HTR-8/SVneo (cell line): Measurements from ENCODE around the gene NEO1.

Source experiments
- DNase-seq: peaks from one replicate; pipeline ENCODE4 v3.0.0; 2011; ENCODE audit warnings: low spot score, mixed read lengths; ENCODE audit not compliant: insufficient read length
- FAIRE-seq: peaks from 2 replicates; lab custom pipeline; 2011; peaks lifted over from hg19 to GRCh38; lab: Jason Lieb, UNC

NEO1 gene

GRCh38 chr15:73244333-73244732 is 192.1 kb downstream of the NEO1 start:
- peak; percentile 24 for DNase-seq
- peak; percentile 59 for FAIRE-seq

- DNase-seq (no peak), FAIRE-seq (no peak)
These were observed 194.2 kb downstream of the NEO1 start for GRCh38 chr15:73246439-73246838.

- DNase-seq (no peak), FAIRE-seq (peak; percentile 91)
These were observed 194.6 kb downstream of the NEO1 start for GRCh38 chr15:73246898-73247297.

GRCh38 chr15:73247331-73247730 is 195.1 kb downstream of the NEO1 start:
- no peak for DNase-seq
- no peak for FAIRE-seq

GRCh38 chr15:73249499-73249898 is 197.2 kb downstream of the NEO1 start:
- FAIRE-seq (peak; percentile 62), DNase-seq (no peak)

- DNase-seq: no peak
- no peak for FAIRE-seq
These were observed 202.3 kb downstream of the NEO1 start for GRCh38 chr15:73254598-73254997.

GRCh38 chr15:73258271-73259108 is 206.2 kb downstream of the NEO1 start:
- FAIRE-seq (peak; percentile 81), DNase-seq (no peak)

- FAIRE-seq (no peak), DNase-seq (no peak)
These were observed 212.6 kb downstream of the NEO1 start for GRCh38 chr15:73264881-73265280.

- peak; percentile 97 for FAIRE-seq
- DNase-seq: peak; percentile 85
These were observed 213.4 kb downstream of the NEO1 start for GRCh38 chr15:73265536-73266153.

GRCh38 chr15:73268457-73268856 is 216.2 kb downstream of the NEO1 start:
- DNase-seq (no peak), FAIRE-seq (no peak)

GRCh38 chr15:73270366-73271097 is 218.3 kb downstream of the NEO1 start:
- FAIRE-seq: no peak

GRCh38 chr15:73273181-73274002 is 221.1 kb downstream of the NEO1 start:
- peak; percentile 88 for DNase-seq
- peak; percentile 94 for FAIRE-seq

More at GRCh38 chr15:73270366-73271097, 218.3 kb downstream of the NEO1 start:
- DNase-seq: no peak

- DNase-seq (no peak), FAIRE-seq (no peak)
These were observed 223.6 kb downstream of the NEO1 start for GRCh38 chr15:73275862-73276261.

GRCh38 chr15:73282567-73283365 is 230.5 kb downstream of the NEO1 start:
- FAIRE-seq: peak; percentile 38
- no peak for DNase-seq

- DNase-seq: no peak
- FAIRE-seq: peak; percentile 88
These were observed 231.2 kb downstream of the NEO1 start for GRCh38 chr15:73283366-73283962.

GRCh38 chr15:73284090-73284716 is 231.9 kb downstream of the NEO1 start:
- DNase-seq (peak; percentile 77), FAIRE-seq (peak; percentile 38)

GRCh38 chr15:73286311-73286710 is 234.0 kb downstream of the NEO1 start:
- FAIRE-seq (peak; percentile 74), DNase-seq (no peak)

- DNase-seq: no peak
- no peak for FAIRE-seq
These were observed 234.8 kb downstream of the NEO1 start for GRCh38 chr15:73287019-73287418.
